OCI-LY1 (cell line): ENCODE results near the gene MMP11.

ENCODE experiments used
- H2AFZ ChIP-seq: fragments of 200-600 bp; sonication (generic), shearing (Covaris generic); 2 replicates; pipeline ENCODE4 v1.6.0; 2014; ENCODE audit warnings: antibody characterized with exemption, mild to moderate bottlenecking, low read length
- H3F3A ChIP-seq: fragments of 200-600 bp; sonication (generic), shearing (Covaris generic); 2 replicates; pipeline ENCODE4 v1.6.0; 2014; ENCODE audit warnings: mild to moderate bottlenecking, antibody characterized with exemption, low read length, moderate library complexity; ENCODE audit not compliant: insufficient read depth
- H3K27ac ChIP-seq: fragments of 200-600 bp; sonication (generic); 2 replicates; pipeline ENCODE4 v1.5.1; 2014; ENCODE audit warnings: low read length, mixed run types, mild to moderate bottlenecking, low read depth; ENCODE audit not compliant: poor library complexity, severe bottlenecking
- H3K27me3 ChIP-seq: fragments of 200-600 bp; sonication (generic); 2 replicates; pipeline ENCODE4 v1.6.0; 2014; ENCODE audit warnings: antibody characterized with exemption, mild to moderate bottlenecking, low read length, moderate library complexity; ENCODE audit not compliant: insufficient read depth
- H3K36me3 ChIP-seq: fragments of 200-600 bp; sonication (generic); 2 replicates; pipeline ENCODE4 v1.6.1; 2014; ENCODE audit warnings: mild to moderate bottlenecking, antibody characterized with exemption, low read length, moderate library complexity, mixed read lengths; ENCODE audit not compliant: insufficient read depth
- H3K4me1 ChIP-seq: fragments of 200-600 bp; sonication (generic); 2 replicates; pipeline ENCODE4 v1.5.1; 2014; ENCODE audit warnings: mild to moderate bottlenecking, low read length, moderate library complexity; ENCODE audit not compliant: insufficient read depth, severe bottlenecking
- H3K4me2 ChIP-seq: fragments of 200-600 bp; sonication (generic), shearing (Covaris generic); 2 replicates; pipeline ENCODE4 v1.6.1; 2014; ENCODE audit warnings: low read length
- H3K4me3 ChIP-seq: fragments of 200-600 bp; sonication (generic); 2 replicates; pipeline ENCODE4 v1.5.1; 2014; ENCODE audit warnings: low read length, low read depth, mild to moderate bottlenecking, mixed read lengths; ENCODE audit not compliant: poor library complexity, severe bottlenecking
- H3K79me2 ChIP-seq: fragments of 200-600 bp; shearing (Covaris generic); 2 replicates; pipeline ENCODE4 v1.6.1; 2016; ENCODE audit warnings: mixed run types, low read length, mixed read lengths; ENCODE audit not compliant: insufficient read depth
- H3K9ac ChIP-seq: fragments of 200-600 bp; sonication (generic), shearing (Covaris generic); 2 replicates; pipeline ENCODE4 v1.6.1; 2014; ENCODE audit warnings: mild to moderate bottlenecking, low read length, mixed read lengths
- H3K9me2 ChIP-seq: fragments of 200-600 bp; sonication (generic), shearing (Covaris generic); 2 replicates; pipeline ENCODE4 v1.6.1; 2014; ENCODE audit warnings: low read depth, mild to moderate bottlenecking, low read length, mixed read lengths
- H3K9me3 ChIP-seq: fragments of 200-600 bp; shearing (Covaris generic); 2 replicates; pipeline ENCODE4 v1.6.1; 2014; ENCODE audit warnings: low read length, mixed read lengths
- H4K20me1 ChIP-seq: fragments of 200-600 bp; sonication (generic), shearing (Covaris generic); 2 replicates; pipeline ENCODE4 v1.6.0; 2016; ENCODE audit warnings: mild to moderate bottlenecking, low read length; ENCODE audit not compliant: insufficient read depth
- EZH2 ChIP-seq: fragments of 200-600 bp; sonication (generic), shearing (Covaris generic); IDR thresholded peaks from 2 replicates; pipeline ENCODE4 v1.8.0; 2017; ENCODE audit warnings: borderline replicate concordance, mixed run types, mild to moderate bottlenecking, antibody characterized with exemption, low read length, moderate library complexity, mixed read lengths
- TF ChIP-seq, protein P1 (sequence below): fragments of 200-600 bp; sonication (generic), shearing (Covaris generic); IDR thresholded peaks from 2 replicates; pipeline ENCODE4 v1.5.1; 2017; ENCODE audit warnings: mild to moderate bottlenecking, antibody characterized with exemption, low read length, moderate library complexity, mixed read lengths

Gene MMP11

GRCh38 chr22:23784215-23784732 is 11.6 kb downstream of the MMP11 start:
- Histone ChIP-seq H2AFZ (no peak overlapping the region), H3F3A (no peaks in the 10 kb centered on the region), H3K9ac (no peak overlapping the region), H3K4me2 (no peak overlapping the region), H3K4me1 (peaks cover 23% of the 10 kb centered on the region), H3K4me3 (no peak overlapping the region), H3K27ac (no peak overlapping the region), H4K20me1 (no peaks in the 10 kb centered on the region), H3K27me3 (no peaks in the 10 kb centered on the region), H3K79me2 (peaks cover 19% of the 10 kb centered on the region), H3K9me2 (no peaks in the 10 kb centered on the region), H3K36me3 (no peaks in the 10 kb centered on the region), H3K9me3 (no peaks in the 10 kb centered on the region)
- no peak for TF ChIP-seq EZH2
- TF ChIP-seq, protein P1, sequence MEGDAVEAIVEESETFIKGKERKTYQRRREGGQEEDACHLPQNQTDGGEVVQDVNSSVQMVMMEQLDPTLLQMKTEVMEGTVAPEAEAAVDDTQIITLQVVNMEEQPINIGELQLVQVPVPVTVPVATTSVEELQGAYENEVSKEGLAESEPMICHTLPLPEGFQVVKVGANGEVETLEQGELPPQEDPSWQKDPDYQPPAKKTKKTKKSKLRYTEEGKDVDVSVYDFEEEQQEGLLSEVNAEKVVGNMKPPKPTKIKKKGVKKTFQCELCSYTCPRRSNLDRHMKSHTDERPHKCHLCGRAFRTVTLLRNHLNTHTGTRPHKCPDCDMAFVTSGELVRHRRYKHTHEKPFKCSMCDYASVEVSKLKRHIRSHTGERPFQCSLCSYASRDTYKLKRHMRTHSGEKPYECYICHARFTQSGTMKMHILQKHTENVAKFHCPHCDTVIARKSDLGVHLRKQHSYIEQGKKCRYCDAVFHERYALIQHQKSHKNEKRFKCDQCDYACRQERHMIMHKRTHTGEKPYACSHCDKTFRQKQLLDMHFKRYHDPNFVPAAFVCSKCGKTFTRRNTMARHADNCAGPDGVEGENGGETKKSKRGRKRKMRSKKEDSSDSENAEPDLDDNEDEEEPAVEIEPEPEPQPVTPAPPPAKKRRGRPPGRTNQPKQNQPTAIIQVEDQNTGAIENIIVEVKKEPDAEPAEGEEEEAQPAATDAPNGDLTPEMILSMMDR, result no peak

DNA sequence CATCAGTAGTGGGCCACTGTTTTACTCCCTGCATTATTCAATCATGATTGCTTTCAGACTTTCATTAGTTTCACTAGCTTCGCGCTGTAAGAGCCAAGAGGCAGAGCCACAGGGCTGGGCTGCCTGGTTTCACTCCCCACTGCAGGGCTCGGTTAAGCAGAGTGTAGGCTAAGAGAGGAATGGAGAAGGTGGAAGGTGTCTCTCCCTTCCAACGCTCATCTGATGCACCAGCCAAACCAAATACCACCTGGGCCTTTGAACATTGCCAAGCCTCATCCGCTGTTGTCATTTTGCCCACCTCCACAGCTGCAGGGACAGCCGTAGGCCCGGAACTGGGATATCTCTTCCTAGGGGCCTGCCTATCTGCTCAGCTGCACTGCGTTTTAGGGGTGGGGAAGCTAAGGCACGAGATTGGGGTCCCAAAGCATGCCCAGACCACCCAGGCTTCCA is 13.6 kb downstream of the MMP11 start:
- Histone ChIP-seq H3K4me3 (peak overlapping the region; percentile 73), H3K9me3 (no peaks in the 10 kb centered on the region), H3K9me2 (no peaks in the 10 kb centered on the region), H3K9ac (peak overlapping the region; percentile 90), H3K27me3 (no peaks in the 10 kb centered on the region), H3K36me3 (peaks cover 2% of the 10 kb centered on the region; the same call in 1 of the 2 replicates), H3K4me1 (peaks cover 34% of the 10 kb centered on the region), H3K4me2 (peak overlapping the region; percentile 83), H3K27ac (peak overlapping the region; percentile 81), H3F3A (no peaks in the 10 kb centered on the region), H2AFZ (no peak overlapping the region), H3K79me2 (peaks cover 38% of the 10 kb centered on the region), H4K20me1 (no peaks in the 10 kb centered on the region)
- no peak for TF ChIP-seq EZH2
- TF ChIP-seq, protein P1, result no peak

- H3K27me3 ChIP-seq, result no peaks in the 10 kb centered on the region
- H3F3A ChIP-seq, result no peaks in the 10 kb centered on the region
- peak within 1 kb of the TSS; percentile 81 for H3K27ac ChIP-seq
- H4K20me1 ChIP-seq, result no peaks in the 10 kb centered on the region
- H2AFZ ChIP-seq, result no peak within 1 kb of the TSS
- peaks cover 8% of the 10 kb centered on the region for H3K36me3 ChIP-seq
- H3K9ac ChIP-seq, result peak within 1 kb of the TSS; percentile 90
- H3K4me1 ChIP-seq, result peaks cover 34% of the 10 kb centered on the region
- H3K9me3 ChIP-seq, result no peaks in the 10 kb centered on the region
- peak within 1 kb of the TSS; percentile 73 for H3K4me3 ChIP-seq
- TF ChIP-seq, protein P1, result no peak
- TF ChIP-seq EZH2, result no peak
- peak within 1 kb of the TSS; percentile 83 for H3K4me2 ChIP-seq
- H3K79me2 ChIP-seq, result peaks cover 45% of the 10 kb centered on the region
- H3K9me2 ChIP-seq, result no peaks in the 10 kb centered on the region
Measured at GRCh38 chr22:23786752-23787599, 14.3 kb downstream of the MMP11 start, which contains the start of gene SMARCB1. Gene SMARCB1 (plus strand): TSS chr22:23786966. CDS start chr22:23787170, 204 bp downstream.
